Hematopoietic multipotent progenitor cell treated with erythropoietin and hydrocortisone succinate and interleukin-3 and kit ligand, for 17 days (in vitro differentiated cells): Measurements from ENCODE around the gene KLHL30.
"Not testable (repeated sequence)": the region's sequence is repeated elsewhere in the genome, so short reads cannot be mapped to it uniquely, and the experiment has no call there.

Experiments
- DNase-seq: peaks from one replicate; pipeline ENCODE4 v3.0.0-alpha.2; 2015; ENCODE audit warnings: low spot score

KLHL30 gene

GRCh38 chr2:238163481-238164198 lies 25.2 kb downstream of the KLHL30 start:
- peak; percentile 32 for DNase-seq

- peak; percentile 33 for DNase-seq
Observed at GRCh38 chr2:238164906-238165287, 26.4 kb downstream of the KLHL30 start.

DNA sequence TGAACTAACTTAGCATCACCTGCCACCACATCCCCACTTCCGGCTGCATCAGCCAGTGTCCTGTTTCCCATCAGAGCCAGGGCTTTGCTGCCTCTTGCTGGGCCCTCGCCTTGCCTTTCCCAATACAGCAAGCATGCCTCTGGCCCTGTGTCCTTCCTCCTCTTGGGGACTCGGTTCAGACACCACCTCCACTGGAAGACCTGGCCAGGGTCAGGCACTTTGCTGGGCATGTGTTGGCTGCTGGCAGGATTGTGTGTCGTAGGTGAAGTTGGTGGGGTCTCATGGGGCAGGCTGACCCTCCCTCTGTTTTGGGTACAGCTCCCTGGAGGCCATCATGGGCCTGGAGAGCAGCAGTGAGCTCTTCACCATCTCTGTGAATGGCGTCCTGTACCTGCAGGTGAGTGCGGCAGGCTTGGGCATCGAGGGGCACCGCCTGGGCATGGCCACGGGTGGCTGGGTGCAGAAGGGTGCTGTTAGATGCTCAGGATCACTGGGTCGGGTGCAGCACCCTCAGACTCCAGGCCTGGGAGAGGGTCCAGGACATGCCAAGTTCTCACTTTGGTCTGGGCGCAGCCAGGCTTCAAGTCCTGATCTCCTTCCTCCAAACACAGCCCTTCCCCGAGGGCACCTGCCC lies 26.9 kb downstream of the KLHL30 start:
- no peak for DNase-seq

- DNase-seq: peak; percentile 27
Observed at GRCh38 chr2:238166391-238167343, 28.2 kb downstream of the KLHL30 start.

GRCh38 chr2:238167344-238167715 lies 28.9 kb downstream of the KLHL30 start:
- DNase-seq: no peak

DNA sequence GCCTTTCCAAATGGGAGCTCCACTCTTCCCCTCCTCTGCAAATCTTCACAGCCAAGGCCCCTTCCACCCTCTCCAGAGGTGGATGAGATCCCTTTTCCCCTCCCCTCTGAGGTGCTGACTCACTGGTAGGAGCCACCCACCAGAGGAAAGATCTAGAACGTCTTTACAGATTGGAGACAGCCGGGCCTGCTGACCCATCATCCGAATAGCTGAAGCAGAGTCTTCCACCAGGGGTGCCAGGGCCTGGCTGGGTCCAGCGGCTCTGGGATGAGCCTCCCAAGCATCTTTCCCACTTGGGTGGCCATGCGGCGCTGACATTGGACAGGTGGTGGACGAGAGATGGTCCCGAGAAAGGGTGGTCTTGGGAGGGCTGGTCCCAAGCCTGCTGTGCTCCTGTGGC lies 29.3 kb downstream of the KLHL30 start:
- DNase-seq: peak; percentile 84

- peak; percentile 83 for DNase-seq
Observed at GRCh38 chr2:238168196-238169047, 30.0 kb downstream of the KLHL30 start.

- DNase-seq: peak; percentile 86
Observed at GRCh38 chr2:238169048-238169707, 30.7 kb downstream of the KLHL30 start.

- DNase-seq: no peak
Observed at GRCh38 chr2:238169708-238170251, 31.3 kb downstream of the KLHL30 start.

GRCh38 chr2:238170386-238171071 lies 32.1 kb downstream of the KLHL30 start:
- peak; percentile 62 for DNase-seq

DNA sequence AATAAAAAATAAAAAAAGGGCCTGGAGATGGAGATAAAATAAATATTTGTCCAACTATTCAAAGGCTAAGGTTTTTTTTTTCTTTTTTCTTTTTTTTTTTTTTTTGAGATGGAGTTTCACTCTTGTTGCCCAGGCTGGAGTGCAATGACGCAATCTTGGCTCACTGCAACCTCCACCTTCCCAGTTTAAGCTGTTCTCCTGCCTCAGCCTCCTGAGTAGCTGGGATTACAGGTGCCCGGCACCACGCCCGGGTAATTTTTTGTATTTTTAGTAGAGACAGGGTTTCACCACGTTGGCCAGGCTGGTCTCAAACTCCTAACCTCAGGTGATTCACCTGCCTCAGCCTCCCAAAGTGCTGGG lies 32.6 kb downstream of the KLHL30 start:
- DNase-seq: not testable (repeated sequence)

GRCh38 chr2:238171575-238172187 lies 33.2 kb downstream of the KLHL30 start:
- DNase-seq: no peak

- no peak for DNase-seq
Observed at GRCh38 chr2:238172439-238172838, 34.0 kb downstream of the KLHL30 start.

- no peak for DNase-seq
Observed at GRCh38 chr2:238173692-238174091, 35.2 kb downstream of the KLHL30 start.

GRCh38 chr2:238174291-238174690 lies 35.8 kb downstream of the KLHL30 start:
- DNase-seq: no peak

GRCh38 chr2:238174701-238175100 lies 36.2 kb downstream of the KLHL30 start:
- DNase-seq: no peak

GRCh38 chr2:238176613-238177012 lies 38.1 kb downstream of the KLHL30 start:
- no peak for DNase-seq

- no peak for DNase-seq
Observed at GRCh38 chr2:238180554-238180953, 42.1 kb downstream of the KLHL30 start.

- DNase-seq: no peak
Observed at GRCh38 chr2:238182362-238182761, 43.9 kb downstream of the KLHL30 start.

- no peak for DNase-seq
Observed at GRCh38 chr2:238183821-238184220, 45.4 kb downstream of the KLHL30 start.
